ENCODE data around the gene VGLL4.
A peak's percentile ranks its signal among the peaks of the same experiment; 100 is the strongest.
"Not testable (repeated sequence)": the region's sequence is repeated elsewhere in the genome, so short reads cannot be mapped to it uniquely, and the experiment has no call there.

VGLL4 gene

GRCh38 chr3:11541321-11542303, 102.1 kb downstream of the VGLL4 start:
- FAIRE-seq: no peak
- DNase-seq (ENCODE audit: insufficient read length, low spot score): no peak
- no peak for TF ChIP-seq POLR2A (IDR thresholded peaks at IDR 0.05; ENCODE audit: low read depth, low read length)

GRCh38 chr3:11539677-11540076, 104.0 kb downstream of the VGLL4 start:
- DNase-seq (ENCODE audit: insufficient read length, low spot score): no peak
- FAIRE-seq: no peak
- no peak for TF ChIP-seq POLR2A (IDR thresholded peaks at IDR 0.05; ENCODE audit: low read depth, low read length)

GRCh38 chr3:11539218-11539617, 104.5 kb downstream of the VGLL4 start:
- TF ChIP-seq POLR2A (IDR thresholded peaks at IDR 0.05; ENCODE audit: low read depth, low read length): no peak
- DNase-seq (ENCODE audit: insufficient read length, low spot score) (no peak), FAIRE-seq (no peak)

DNA sequence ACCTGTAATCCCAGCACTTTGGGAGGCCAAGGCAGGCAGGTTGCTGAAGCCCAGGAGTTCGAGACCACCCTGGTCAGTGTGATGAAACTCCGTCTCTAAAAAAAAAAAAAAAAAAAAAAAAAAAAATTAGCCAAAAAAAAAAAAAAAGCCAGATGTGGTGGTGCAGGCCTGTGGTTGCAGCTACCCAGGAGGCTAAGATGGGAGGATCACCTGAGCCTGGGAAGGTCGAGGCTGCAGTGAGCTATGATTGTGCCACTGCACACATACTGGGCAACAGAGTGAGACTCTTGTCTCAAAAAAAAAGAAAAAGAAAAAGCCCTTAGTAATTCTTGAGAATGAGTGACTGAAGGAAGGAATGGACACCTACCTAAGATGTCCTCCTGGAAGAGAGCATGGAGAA, 105.1 kb downstream of the VGLL4 start:
- no peak for DNase-seq (ENCODE audit: insufficient read length, low spot score)
- no peak for TF ChIP-seq POLR2A (IDR thresholded peaks at IDR 0.05; ENCODE audit: low read depth, low read length)
- FAIRE-seq: no peak

DNA sequence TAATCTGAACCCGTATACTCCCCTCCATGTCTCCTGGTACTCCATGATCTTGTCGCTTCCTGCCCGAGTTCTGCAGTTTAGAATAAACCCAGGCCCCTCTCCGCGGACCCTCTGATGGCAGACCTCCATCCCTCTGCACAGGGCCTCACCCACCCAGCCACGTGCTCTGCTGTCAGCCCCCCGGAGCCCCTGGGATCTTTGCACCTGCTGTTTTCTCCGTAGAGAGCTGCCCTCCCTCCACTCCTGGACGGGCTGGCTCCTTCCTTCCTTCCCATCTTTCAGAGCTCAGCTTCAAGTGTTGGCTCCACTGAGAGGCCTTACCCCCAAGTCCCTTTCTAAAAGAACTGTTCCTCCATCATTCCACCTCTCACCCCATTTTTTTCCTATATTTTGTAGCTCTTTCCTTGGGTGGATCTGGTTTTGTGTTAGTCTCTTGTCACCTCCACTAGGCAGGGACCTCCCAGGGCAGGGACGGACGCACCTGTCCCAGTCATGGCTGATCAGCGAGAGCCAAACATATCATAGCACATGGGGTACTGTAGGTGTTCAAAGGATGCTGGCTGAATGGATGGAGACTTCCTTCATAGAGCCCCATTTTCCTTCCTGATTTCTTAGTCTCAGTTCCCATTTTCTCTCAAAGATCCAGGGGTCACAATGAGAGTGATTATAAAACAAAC, 106.6 kb downstream of the VGLL4 start:
- DNase-seq (ENCODE audit: insufficient read length, low spot score) (no peak), FAIRE-seq (no peak)
- no peak for TF ChIP-seq POLR2A (IDR thresholded peaks at IDR 0.05; ENCODE audit: low read depth, low read length)

- no peak for TF ChIP-seq POLR2A (IDR thresholded peaks at IDR 0.05; ENCODE audit: low read depth, low read length)
- no peak for DNase-seq (ENCODE audit: insufficient read length, low spot score)
- FAIRE-seq: no peak
These were observed 107.4 kb downstream of the VGLL4 start for GRCh38 chr3:11536132-11536935.

DNA sequence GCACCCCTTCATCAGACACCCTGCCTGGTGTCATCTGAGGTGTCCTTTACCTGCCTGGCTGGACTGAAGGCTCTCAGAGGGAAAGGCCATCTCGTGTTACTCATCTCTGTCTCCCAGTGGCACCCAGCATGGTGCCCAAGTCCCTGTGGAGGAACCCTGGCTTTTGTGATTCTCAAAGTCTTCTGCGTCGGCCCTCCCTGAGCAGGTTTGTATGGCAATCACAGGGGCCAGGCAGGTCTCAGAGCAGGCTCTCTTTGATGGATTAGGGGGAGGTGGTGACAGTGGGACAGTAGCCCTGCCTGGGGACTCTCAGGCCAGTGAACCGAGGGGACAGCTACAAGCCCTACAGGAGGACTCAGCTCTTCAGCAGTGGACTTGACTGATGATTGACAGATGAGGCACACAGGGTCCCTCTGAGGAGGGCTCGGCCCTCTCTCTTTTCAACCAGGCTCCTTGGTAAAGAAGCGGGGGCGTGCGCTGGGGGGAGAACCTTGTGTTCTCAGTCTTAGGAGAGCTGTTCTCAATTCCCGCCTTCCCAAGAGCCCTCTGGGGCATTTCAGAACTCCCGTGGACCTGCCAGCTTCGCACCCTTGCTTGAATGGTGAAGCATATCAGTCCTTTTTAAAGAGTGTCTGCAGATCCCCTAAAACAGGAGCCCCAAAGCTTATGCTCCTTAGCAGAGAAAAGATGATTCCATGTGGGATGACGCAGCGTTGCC, 108.3 kb downstream of the VGLL4 start:
- DNase-seq (ENCODE audit: insufficient read length, low spot score) (no peak), FAIRE-seq (no peak)
- no peak for TF ChIP-seq POLR2A (IDR thresholded peaks at IDR 0.05; ENCODE audit: low read depth, low read length)

GRCh38 chr3:11534793-11535101, 109.0 kb downstream of the VGLL4 start:
- TF ChIP-seq POLR2A (IDR thresholded peaks at IDR 0.05; ENCODE audit: low read depth, low read length): no peak
- FAIRE-seq (no peak), DNase-seq (ENCODE audit: insufficient read length, low spot score) (no peak)

GRCh38 chr3:11534011-11534792, 109.5 kb downstream of the VGLL4 start:
- DNase-seq (ENCODE audit: insufficient read length, low spot score) (no peak), FAIRE-seq (no peak)
- TF ChIP-seq POLR2A (IDR thresholded peaks at IDR 0.05; ENCODE audit: low read depth, low read length): no peak

GRCh38 chr3:11532931-11533391, 110.8 kb downstream of the VGLL4 start:
- DNase-seq (ENCODE audit: insufficient read length, low spot score) (no peak), FAIRE-seq (no peak)
- no peak for TF ChIP-seq POLR2A (IDR thresholded peaks at IDR 0.05; ENCODE audit: low read depth, low read length)

- no peak for TF ChIP-seq POLR2A (IDR thresholded peaks at IDR 0.05; ENCODE audit: low read depth, low read length)
- DNase-seq (ENCODE audit: insufficient read length, low spot score) (peak; percentile 71), FAIRE-seq (peak; percentile 33)
These were observed 113.5 kb downstream of the VGLL4 start for GRCh38 chr3:11530153-11530721.

DNA sequence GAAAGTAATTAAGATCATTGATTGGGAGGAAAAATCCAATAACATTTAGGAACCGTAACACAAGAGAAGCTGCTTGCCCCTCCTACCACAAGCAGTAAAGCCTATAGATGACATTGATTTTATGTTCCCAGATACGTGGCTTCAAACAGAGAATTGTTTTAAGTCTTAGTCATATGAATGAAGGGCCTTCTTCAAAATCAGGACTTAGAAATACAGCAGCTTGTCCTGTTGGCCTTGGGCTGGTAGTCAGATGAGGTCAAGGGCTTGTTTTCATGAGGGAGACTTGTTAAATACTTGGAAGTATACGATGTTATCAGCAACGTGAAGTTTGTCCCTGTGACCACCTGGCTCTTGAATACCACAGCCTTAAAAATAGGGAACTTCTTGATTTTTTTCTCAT, 114.4 kb downstream of the VGLL4 start:
- DNase-seq (ENCODE audit: insufficient read length, low spot score) (no peak), FAIRE-seq (no peak)
- TF ChIP-seq POLR2A (IDR thresholded peaks at IDR 0.05; ENCODE audit: low read depth, low read length): no peak

DNA sequence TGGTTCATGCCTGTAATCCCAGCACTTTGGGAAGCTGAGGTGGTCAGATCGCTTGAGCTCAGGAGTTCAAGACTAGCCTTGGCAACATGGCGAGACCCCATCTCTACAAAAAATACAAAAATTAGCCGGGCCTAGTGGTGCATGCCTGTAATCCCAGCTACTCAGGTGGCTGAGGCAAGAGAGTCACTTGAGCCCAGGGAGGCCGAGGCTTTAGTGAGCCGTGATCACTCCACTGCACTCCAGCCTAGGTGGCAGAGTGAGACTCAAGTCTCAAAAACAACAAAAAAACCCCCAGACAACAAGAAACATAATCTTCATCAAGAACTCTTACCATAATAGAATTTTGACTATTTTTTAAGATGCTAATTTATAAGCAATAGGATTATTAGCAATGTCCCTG, 117.6 kb downstream of the VGLL4 start:
- not testable (repeated sequence) for FAIRE-seq; DNase-seq (ENCODE audit: insufficient read length, low spot score)
